GM12878 (cell line): ENCODE measurements around the gene SETD1B. TPM values are rescaled to one million over a fixed set of nuclear protein-coding genes. Genes with fewer than 3 reads are reported as not detected.

Source experiments
- ATAC-seq: fragments of 200-7000 bp; cut with Tn5 transposase; 3 replicates; pipeline ENCODE4 v1.9.1; 2020; ENCODE audit warnings: mild to moderate bottlenecking, moderate library complexity
- BruUV-seq: library from RNA; stranded (reverse); fragments of 400-500 nt; replicated peaks from 2 replicates; lab custom pipeline; 2021; lab: Mats Ljungman, UMichigan
- CTCF ChIA-PET: fragments of 300-600 bp; sonication (Branson Sonifier 250); formaldehyde crosslinking; extraction: SDS; loops from one replicate; lab custom pipeline; 2021; ENCODE audit warnings: inconsistent platforms; lab: Yijun Ruan, JAX
- POLR2A ChIA-PET: fragments of 350-600 bp; formaldehyde crosslinking; extraction: SDS; loops from one replicate; lab custom pipeline; 2021; ENCODE audit warnings: inconsistent platforms; lab: Charles Lee
- RAD21 ChIA-PET: fragments of 300-600 bp; sonication (Branson Sonifier 250); formaldehyde crosslinking; loops from one replicate; lab custom pipeline; 2023; ENCODE audit warnings: antibody characterized with exemption; ENCODE audit not compliant: unreplicated experiment; lab: Charles Lee
- SMC1A ChIA-PET: fragments of 300-600 bp; sonication (Branson Sonifier 250); formaldehyde crosslinking; loops from one replicate; lab custom pipeline; 2023; ENCODE audit not compliant: unreplicated experiment, uncharacterized antibody; lab: Charles Lee
- DNase-seq: peaks from one replicate; pipeline ENCODE4 v3.0.0-alpha.2; 2011; ENCODE audit warnings: low read depth, low spot score
- FAIRE-seq: peaks from 3 replicates; lab custom pipeline; 2011; peaks lifted over from hg19 to GRCh38; lab: Jason Lieb, UNC
- H2AFZ ChIP-seq: 2 replicates; pipeline ENCODE4 v1.6.0; 2011; ENCODE audit warnings: low read depth, low read length, control low read depth; ENCODE audit not compliant: control insufficient read depth
- H3K27ac ChIP-seq: 2 replicates; pipeline ENCODE4 v1.5.1; 2011; ENCODE audit warnings: control low read depth; ENCODE audit not compliant: control insufficient read depth, insufficient read depth
- H3K27me3 ChIP-seq, 2 experiments: replicated peaks in 1 of 2; 2 replicates each; pipeline versions ENCODE4 v1.6.0 to v1.6.1; 2011; ENCODE audit warnings: low read length in 1 of 2; ENCODE audit not compliant: control insufficient read depth in 2 of 2, insufficient read depth in 2 of 2
- H3K36me3 ChIP-seq, 2 experiments: 2 replicates each; pipeline ENCODE4 v1.5.1; 2011; ENCODE audit warnings: low read length in 1 of 2; ENCODE audit not compliant: control insufficient read depth in 2 of 2, insufficient read depth in 2 of 2
- H3K4me1 ChIP-seq: 2 replicates; pipeline ENCODE4 v1.6.1; 2011; ENCODE audit warnings: mild to moderate bottlenecking, low read length, moderate library complexity, mixed read lengths; ENCODE audit not compliant: control insufficient read depth, insufficient read depth
- H3K4me2 ChIP-seq: 2 replicates; pipeline ENCODE4 v1.6.0; 2011; ENCODE audit warnings: control low read depth; ENCODE audit not compliant: control insufficient read depth, insufficient read depth
- H3K4me3 ChIP-seq: fragments of 200-600 bp; sonication (generic); 2 replicates; pipeline ENCODE4 v1.5.1; 2016
- H3K79me2 ChIP-seq: 2 replicates; pipeline ENCODE4 v1.6.0; 2011; ENCODE audit warnings: low read length; ENCODE audit not compliant: control insufficient read depth, insufficient read depth
- H3K9ac ChIP-seq: 2 replicates; pipeline ENCODE4 v1.8.0; 2011; ENCODE audit warnings: low read length, control low read depth, mixed read lengths; ENCODE audit not compliant: control insufficient read depth, insufficient read depth
- H3K9me3 ChIP-seq: replicated peaks from 3 replicates; pipeline ENCODE4 v1.5.1; 2011; ENCODE audit warnings: mild to moderate bottlenecking, low read length; ENCODE audit not compliant: control insufficient read depth, insufficient read depth
- H4K20me1 ChIP-seq: 2 replicates; pipeline ENCODE4 v1.6.0; 2011; ENCODE audit not compliant: control insufficient read depth, insufficient read depth
- CHD1 ChIP-seq: IDR thresholded peaks from 2 replicates; pipeline ENCODE4 v1.6.1; 2012; ENCODE audit warnings: low read depth, low read length, improper control_type of control experiment
- E2F8 ChIP-seq: fragments of 450-650 bp; IDR thresholded peaks from 2 replicates; pipeline ENCODE4 v1.6.1; 2018; ENCODE audit warnings: mild to moderate bottlenecking, low read depth, moderate library complexity; ENCODE audit not compliant: partially characterized antibody
- ELK1 ChIP-seq: IDR thresholded peaks from 2 replicates; pipeline ENCODE4 v1.6.1; 2012; ENCODE audit warnings: low read depth, low read length, improper control_type of control experiment
- HDAC2 ChIP-seq: fragments of 200-600 bp; sonication (generic); IDR thresholded peaks from 2 replicates; pipeline ENCODE4 v1.6.1; 2017
- JUNB ChIP-seq: IDR thresholded peaks from 2 replicates; pipeline ENCODE4 v1.6.1; 2016; ENCODE audit warnings: antibody characterized with exemption, mild to moderate bottlenecking
- MTA3 ChIP-seq: IDR thresholded peaks from 2 replicates; pipeline ENCODE4 v1.6.1; 2012; ENCODE audit warnings: low read length, inconsistent platforms, borderline replicate concordance
- NBN ChIP-seq: fragments of 450-650 bp; IDR thresholded peaks from 2 replicates; pipeline ENCODE4 v1.6.1; 2016
- NFXL1 ChIP-seq: fragments of 450-650 bp; IDR thresholded peaks from 2 replicates; pipeline ENCODE4 v1.6.1; 2017; ENCODE audit warnings: antibody characterized with exemption, mild to moderate bottlenecking, borderline replicate concordance
- NKRF ChIP-seq: fragments of 450-650 bp; conservative IDR thresholded peaks from 2 replicates; pipeline ENCODE4 v1.6.1; 2017; ENCODE audit warnings: mild to moderate bottlenecking, moderate library complexity
- PAX5 ChIP-seq: IDR thresholded peaks from 2 replicates; pipeline ENCODE4 v1.6.1; 2011; ENCODE audit warnings: low read depth, low read length, borderline replicate concordance
- POLR2AphosphoS5 ChIP-seq: IDR thresholded peaks from 2 replicates; pipeline ENCODE4 v1.6.1; 2011; ENCODE audit warnings: mild to moderate bottlenecking, low read length, inconsistent platforms
- RB1 ChIP-seq: fragments of 450-650 bp; formaldehyde crosslinking; IDR thresholded peaks from 2 replicates; pipeline ENCODE4 v1.6.1; 2017; ENCODE audit warnings: mild to moderate bottlenecking, borderline replicate concordance
- SMARCA5 ChIP-seq: fragments of 450-650 bp; IDR thresholded peaks from 2 replicates; pipeline ENCODE4 v1.6.1; 2017; ENCODE audit warnings: mild to moderate bottlenecking
- SPI1 ChIP-seq: IDR thresholded peaks from 2 replicates; pipeline ENCODE4 v1.6.1; 2011; ENCODE audit warnings: low read depth, mild to moderate bottlenecking, low read length, moderate library complexity, borderline replicate concordance; ENCODE audit not compliant: insufficient read depth
- TBL1XR1 ChIP-seq: IDR thresholded peaks from 2 replicates; pipeline ENCODE4 v1.6.1; 2012; ENCODE audit warnings: low read depth, low read length, improper control_type of control experiment
- USF1 ChIP-seq: IDR thresholded peaks from 2 replicates; pipeline ENCODE4 v1.6.1; 2011; ENCODE audit warnings: borderline replicate concordance, low read depth, mild to moderate bottlenecking, moderate library complexity, mixed read lengths, low read length; ENCODE audit not compliant: insufficient read depth; ENCODE audit errors: extremely low read length
- ZNF217 ChIP-seq: fragments of 450-650 bp; IDR thresholded peaks from 2 replicates; pipeline ENCODE4 v1.6.1; 2017; ENCODE audit warnings: antibody characterized with exemption, mild to moderate bottlenecking
- ZSCAN29 ChIP-seq: fragments of 450-650 bp; IDR thresholded peaks from 2 replicates; pipeline ENCODE4 v1.6.1; 2017; ENCODE audit warnings: mild to moderate bottlenecking, moderate library complexity
- WGBS: methylation state at CpG from one replicate; pipeline ENCODE4 v1.1.6; 2016; ENCODE audit warnings: low lambda C conversion rate; ENCODE audit not compliant: insufficient replicate concordance, insufficient coverage; ENCODE audit errors: missing lambda C conversion rate; 5-methylcytosine and 5-hydroxymethylcytosine counted together
- in situ Hi-C: fragments of 300-500 bp; cut with MboI; formaldehyde crosslinking; loops from 9 replicates; pipeline ENCODE4 v1.14.3; 2018; ENCODE audit warnings: mixed read lengths
- intact Hi-C: fragments of 100-400 bp; cut with micrococcal nuclease; formaldehyde crosslinking; loops from one replicate; pipeline ENCODE4 v1.14.2; 2022; ENCODE audit not compliant: unreplicated experiment
- polyA plus RNA-seq, 11 experiments: library from polyadenylated mRNA; depleted of rRNA in 4 of 11; unstranded in 6 of 11; stranded (reverse) in 5 of 11; fragments of >200 nt; fragmentation: Nextera tagmentation in 4 of 11; fragmentation: Illumina TruSeq in 1 of 11; extraction: Ambion mirVana in 4 of 11; extraction: Trizol in 1 of 11; gene quantifications; 1 replicate in 1 of 11; 2 replicates in 10 of 11; pipeline versions ENCODE4 v1.2.1 to v1.2.3, GENCODE V29; 2011 to 2016; ENCODE audit warnings: inconsistent platforms in 2 of 11, missing spikeins in 2 of 11, low read depth in 1 of 11
- total RNA-seq, 4 experiments: library from RNA; depleted of rRNA in 3 of 4; stranded (reverse); fragments of >200 nt in 3 of 4; fragmentation: Illumina TruSeq in 1 of 4; extraction: Trizol in 1 of 4; gene quantifications; 2 replicates each; pipeline versions ENCODE4 v1.2.1 to v1.2.3, GENCODE V29; 2013 to 2021

SETD1B gene
- total and polyA plus RNA-seq, 10 of the 15 experiments (the other 5 are each of a cell fraction or from before 2014, with no cell fraction given), result 0.50 to 17.3 (median 1.6) TPM

- in situ Hi-C loops, result loop anchor here (5.0 kb wide), 1 partner anchor 101 kb away; no protein-coding TSS in a partner anchor
- Histone ChIP-seq H3K4me2 (peak within 1 kb of the TSS; percentile 93), H2AFZ (peak within 1 kb of the TSS; percentile 73), H3K36me3 (peaks cover 4 to 10% of the 10 kb centered on the region in 2 experiments; a peak in 2 of 4 replicates), H3K79me2 (peaks cover 57% of the 10 kb centered on the region), H3K27ac (peak within 1 kb of the TSS; percentile 75), H3K9ac (peak within 1 kb of the TSS; percentile 83), H3K9me3 (no peaks in the 10 kb centered on the region), H4K20me1 (no peaks in the 10 kb centered on the region; the same call in 1 of the 2 replicates), H3K4me1 (peaks cover 44% of the 10 kb centered on the region), H3K27me3 (no peaks in the 10 kb centered on the region), H3K4me3 (peak within 1 kb of the TSS; percentile 97)
- no peak for FAIRE-seq
- intact Hi-C loops, result no loop called here
- BruUV-seq, result no TSS peak
- under 1% methylated on average over 24 of the region's 36 CpGs for WGBS
- SMC1A ChIA-PET, result interaction anchor here (1.1 to 10.5 kb wide), 15 partner anchors 10 to 373 kb away, joined by 3 to 226 read pairs (median 9); partner anchors contain the start of genes PSMD9 and SETD1B
- RAD21 ChIA-PET, result interaction anchor here (0.6 to 11.7 kb wide), 17 partner anchors 13 to 441 kb away, joined by 3 to 395 read pairs (median 10); partner anchors contain the start of genes ANAPC5, ORAI1, PSMD9 and SETD1B
- ATAC-seq, result peak; percentile 52
- POLR2A ChIA-PET, result interaction anchor here (0.7 to 7.9 kb wide), 8 partner anchors 10 to 82 kb away, joined by 4 to 155 read pairs (median 16); partner anchors contain the start of genes SETD1B and TMEM120B
- CTCF ChIA-PET, result interaction anchor here (0.6 to 16.2 kb wide), 24 partner anchors 14 to 369 kb away, joined by 3 to 565 read pairs (median 12); partner anchors contain the start of genes CFAP251, PSMD9, SETD1B and TMEM120B
- DNase-seq, result no peak
- TF ChIP-seq SPI1 (no peak), JUNB (no peak), ZSCAN29 (no peak), USF1 (no peak), ELK1 (0 out of 2 replicates have a peak, but pooled peaks have one; percentile 26), RB1 (no peak), NKRF (0 out of 2 replicates have a peak, but pooled peaks have one; percentile 47), E2F8 (no peak), TBL1XR1 (no peak), NBN (no peak), POLR2AphosphoS5 (peak; percentile 46; the same call in 1 of the 2 replicates), NFXL1 (no peak), PAX5 (peak; percentile 31; the same call in 1 of the 2 replicates), HDAC2 (no peak), MTA3 (no peak), SMARCA5 (peak; percentile 95), ZNF217 (peak; percentile 89), CHD1 (no peak)
Observed at GRCh38 chr12:121793440-121793837, 10.4 kb upstream of the SETD1B start, which contains the start of gene RHOF. TSS of gene RHOF (minus strand) at chr12:121793688. CDS start at chr12:121793633, 55 bp downstream.
